Measurements from ENCODE around the gene SPRY1. TPM values are rescaled to one million over a fixed set of nuclear protein-coding genes. Genes with fewer than 3 reads are reported as not detected.

Gene SPRY1
- total and polyA plus RNA-seq, 4 donors: 11.1 to 20.3 (median 12.4) TPM

GRCh38 chr4:123415977-123416376 lies 19.4 kb downstream of the SPRY1 start:
- no peak overlapping the region for H3K4me3 ChIP-seq (ENCODE audit: low read depth in 1 of 3, low read length in 3 of 3)
- H3K9ac ChIP-seq (ENCODE audit: low read depth in 1 of 2, low read length in 2 of 2): no peak overlapping the region
- DNase-seq (ENCODE audit: low spot score): no peak
- no peaks in the 10 kb centered on the region for H3K27me3 ChIP-seq (ENCODE audit: control insufficient read depth in 4 of 4, insufficient read depth in 4 of 4, low read length in 3 of 4)
- H3K4me1 ChIP-seq (ENCODE audit: control insufficient read depth in 4 of 4, insufficient read depth in 4 of 4, low read length in 3 of 4): peaks cover 7 to 24% (median 17%) of the 10 kb centered on the region in 4 donors
- WGBS: 82% methylated on average over 6 of the region's 6 CpGs
- TF ChIP-seq YY1 (IDR thresholded peaks at IDR 0.05) (no peak), FOXA1 (IDR thresholded peaks at IDR 0.05) (no peak), RAD21 (IDR thresholded peaks at IDR 0.05) (no peak), JUND (IDR thresholded peaks at IDR 0.05) (no peak), HNF4G (IDR thresholded peaks at IDR 0.05) (no peak), RXRA (IDR thresholded peaks at IDR 0.05) (no peak), FOXA2 (IDR thresholded peaks at IDR 0.05) (no peak), MAX (IDR thresholded peaks at IDR 0.05) (no peak), EGR1 (IDR thresholded peaks at IDR 0.05; ENCODE audit: low read depth in 2 of 2) (no peak), SP1 (IDR thresholded peaks at IDR 0.05) (no peak), CTCF (IDR thresholded peaks at IDR 0.05; ENCODE audit: low read depth, low read length, missing input control) (no peak), REST (IDR thresholded peaks at IDR 0.05) (no peak), HNF4A (conservative IDR thresholded peaks at IDR 0.05) (no peak), NR2F2 (IDR thresholded peaks at IDR 0.05) (no peak), GABPA (IDR thresholded peaks at IDR 0.05 in 1 of 2, conservative IDR thresholded peaks at IDR 0.05 in 1 of 2) (no peak), TAF1 (conservative IDR thresholded peaks at IDR 0.05) (no peak)
- TF ChIP-seq, protein P1, sequence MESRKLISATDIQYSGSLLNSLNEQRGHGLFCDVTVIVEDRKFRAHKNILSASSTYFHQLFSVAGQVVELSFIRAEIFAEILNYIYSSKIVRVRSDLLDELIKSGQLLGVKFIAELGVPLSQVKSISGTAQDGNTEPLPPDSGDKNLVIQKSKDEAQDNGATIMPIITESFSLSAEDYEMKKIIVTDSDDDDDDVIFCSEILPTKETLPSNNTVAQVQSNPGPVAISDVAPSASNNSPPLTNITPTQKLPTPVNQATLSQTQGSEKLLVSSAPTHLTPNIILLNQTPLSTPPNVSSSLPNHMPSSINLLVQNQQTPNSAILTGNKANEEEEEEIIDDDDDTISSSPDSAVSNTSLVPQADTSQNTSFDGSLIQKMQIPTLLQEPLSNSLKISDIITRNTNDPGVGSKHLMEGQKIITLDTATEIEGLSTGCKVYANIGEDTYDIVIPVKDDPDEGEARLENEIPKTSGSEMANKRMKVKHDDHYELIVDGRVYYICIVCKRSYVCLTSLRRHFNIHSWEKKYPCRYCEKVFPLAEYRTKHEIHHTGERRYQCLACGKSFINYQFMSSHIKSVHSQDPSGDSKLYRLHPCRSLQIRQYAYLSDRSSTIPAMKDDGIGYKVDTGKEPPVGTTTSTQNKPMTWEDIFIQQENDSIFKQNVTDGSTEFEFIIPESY (IDR thresholded peaks at IDR 0.05): no peak
- TF ChIP-seq, protein P2, sequence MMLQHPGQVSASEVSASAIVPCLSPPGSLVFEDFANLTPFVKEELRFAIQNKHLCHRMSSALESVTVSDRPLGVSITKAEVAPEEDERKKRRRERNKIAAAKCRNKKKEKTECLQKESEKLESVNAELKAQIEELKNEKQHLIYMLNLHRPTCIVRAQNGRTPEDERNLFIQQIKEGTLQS (IDR thresholded peaks at IDR 0.05): no peak
- no peaks in the 10 kb centered on the region for H3K36me3 ChIP-seq (ENCODE audit: control insufficient read depth in 4 of 4, insufficient read depth in 3 of 4, low read depth in 1 of 4, low read length in 3 of 4)
- H3K27ac ChIP-seq (ENCODE audit: low read depth in 1 of 2, low read length in 2 of 2): no peak overlapping the region
- no peaks in the 10 kb centered on the region for H3K9me3 ChIP-seq (ENCODE audit: control insufficient read depth in 4 of 4, low read length in 3 of 4)

All from liver (tissue), 9 donors.